ENCODE measurements around the gene KLF1.

- no peak for TF ChIP-seq POLR2A (IDR thresholded peaks at IDR 0.05; ENCODE audit: low read length)
- TF ChIP-seq ZFP36 (IDR thresholded peaks at IDR 0.05; ENCODE audit: borderline replicate concordance, partially characterized antibody): no peak
Observed at GRCh38 chr19:12913011-12913561, 26.1 kb upstream of the KLF1 start.
